ENCODE data around the gene STARD7.
"Not testable (repeated sequence)": the region's sequence is repeated elsewhere in the genome, so short reads cannot be mapped to it uniquely, and the experiment has no call there.

The STARD7 gene

DNA sequence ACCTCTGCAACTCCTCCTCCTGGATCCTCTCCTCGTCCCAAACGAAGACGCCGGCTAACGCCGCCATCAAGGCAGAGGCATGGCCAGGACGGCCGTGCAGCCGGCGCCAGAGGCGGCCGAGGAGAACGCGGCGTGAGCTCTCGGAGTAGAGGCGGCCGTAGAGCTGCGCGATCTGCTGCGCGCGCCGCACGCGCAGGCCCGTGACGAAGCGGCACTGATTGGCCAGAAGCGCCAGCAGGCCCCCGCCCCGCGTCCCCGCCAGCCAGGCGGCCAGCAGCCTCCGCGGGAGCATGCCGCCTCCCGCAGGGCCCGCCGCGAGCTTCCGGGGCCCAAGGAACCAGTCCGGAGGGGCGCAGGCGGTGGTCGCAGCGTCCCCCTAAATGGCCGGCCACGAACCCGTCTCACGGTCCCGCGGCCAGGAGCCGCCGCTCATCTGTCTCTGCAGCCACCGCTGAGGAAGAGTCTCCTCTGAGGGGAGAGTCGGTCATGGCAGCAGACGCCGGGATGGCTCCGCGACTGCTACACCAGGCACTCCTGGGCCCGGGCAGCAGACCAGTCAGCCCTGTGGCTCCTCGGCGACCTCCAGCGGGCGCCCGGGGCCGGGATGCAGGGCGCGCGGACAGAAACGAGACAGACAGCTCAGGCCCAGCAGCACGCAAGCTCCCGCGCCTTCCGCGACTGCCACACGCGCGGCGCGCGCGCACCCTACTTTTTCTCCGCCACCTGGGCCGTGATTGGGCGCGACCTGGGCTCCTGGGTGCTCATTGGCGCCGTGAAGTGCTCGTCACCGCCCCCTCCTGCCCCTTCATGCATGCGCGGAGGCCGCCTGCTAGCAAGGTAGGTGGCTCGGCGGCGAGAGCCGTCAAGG lies at the start of gene STARD7:
STARD7 (minus strand) TSS at position 685 of the 868 bp plus-strand sequence; CDS start at position 292, 393 bp downstream.
- Histone ChIP-seq H3K9ac (ENCODE audit: low read depth, low read length) (peak within 1 kb of the TSS; percentile 94), H3K4me1 (ENCODE audit: control insufficient read depth, insufficient read depth, low read length) (peaks cover 14% of the 10 kb centered on the region), H3K27me3 (ENCODE audit: control insufficient read depth, insufficient read depth, low read length) (no peaks in the 10 kb centered on the region), H3K36me3 (ENCODE audit: control insufficient read depth, insufficient read depth, low read length) (peaks cover 4% of the 10 kb centered on the region), H3K4me3 (ENCODE audit: low read depth, low read length) (peak within 1 kb of the TSS; percentile 92), H3K9me3 (ENCODE audit: control insufficient read depth, insufficient read depth, low read length) (no peaks in the 10 kb centered on the region)

DNA sequence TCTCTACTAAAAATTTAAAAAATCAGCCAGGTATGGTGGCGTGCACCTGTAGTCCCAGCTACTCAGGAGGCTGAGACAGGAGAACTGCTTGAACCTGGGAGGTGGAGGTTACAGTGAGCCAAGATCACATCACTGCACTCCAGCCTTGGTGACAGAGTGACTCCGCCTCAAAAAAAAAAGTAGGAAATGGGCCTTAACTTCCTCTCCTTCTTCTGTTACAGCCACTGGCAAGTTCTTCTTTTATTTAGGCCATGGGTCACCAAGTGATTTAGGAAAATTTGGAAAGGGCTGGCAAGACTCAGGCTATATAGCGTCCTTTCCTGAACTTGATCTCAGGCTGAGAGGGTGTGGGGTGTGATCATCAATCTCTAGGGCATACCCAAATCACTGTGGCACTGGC lies 49.1 kb upstream of the STARD7 start:
- H3K9me3 ChIP-seq (ENCODE audit: control insufficient read depth, insufficient read depth, low read length); H3K9ac ChIP-seq (ENCODE audit: low read depth, low read length); H3K4me3 ChIP-seq (ENCODE audit: low read depth, low read length); H3K27me3 ChIP-seq (ENCODE audit: control insufficient read depth, insufficient read depth, low read length); H3K4me1 ChIP-seq (ENCODE audit: control insufficient read depth, insufficient read depth, low read length): not testable (repeated sequence)
- peaks cover 27% of the 10 kb centered on the region for H3K36me3 ChIP-seq (ENCODE audit: control insufficient read depth, insufficient read depth, low read length)

DNA sequence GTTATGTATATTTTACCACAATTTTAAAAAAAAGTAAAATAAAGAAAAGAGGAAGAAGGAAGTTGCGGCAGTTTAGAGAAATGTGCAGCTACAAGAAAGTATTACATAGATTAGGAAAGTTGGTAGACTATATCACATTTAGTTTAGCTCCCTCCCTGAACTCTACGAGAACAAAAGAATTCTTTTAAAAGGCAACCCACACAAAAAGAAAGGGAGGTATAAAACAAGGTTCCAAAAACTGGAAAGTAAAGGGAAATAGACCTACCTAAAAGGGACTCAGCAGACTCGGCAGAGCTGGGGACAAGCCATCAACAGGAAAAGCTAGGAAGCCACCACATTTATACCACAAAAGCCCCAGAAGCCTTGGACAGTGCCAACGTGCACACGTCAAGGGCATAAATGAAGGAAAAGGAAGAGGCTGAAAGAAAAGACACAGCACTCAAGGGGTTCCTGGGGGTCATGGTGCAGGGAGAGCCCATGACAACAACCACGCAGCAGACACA lies 48.0 kb upstream of the STARD7 start:
- no peak overlapping the region for H3K4me3 ChIP-seq (ENCODE audit: low read depth, low read length)
- peaks cover 3% of the 10 kb centered on the region for H3K4me1 ChIP-seq (ENCODE audit: control insufficient read depth, insufficient read depth, low read length)
- H3K9ac ChIP-seq (ENCODE audit: low read depth, low read length), result no peak overlapping the region
- no peaks in the 10 kb centered on the region for H3K27me3 ChIP-seq (ENCODE audit: control insufficient read depth, insufficient read depth, low read length)
- no peaks in the 10 kb centered on the region for H3K9me3 ChIP-seq (ENCODE audit: control insufficient read depth, insufficient read depth, low read length)
- H3K36me3 ChIP-seq (ENCODE audit: control insufficient read depth, insufficient read depth, low read length), result peaks cover 33% of the 10 kb centered on the region

DNA sequence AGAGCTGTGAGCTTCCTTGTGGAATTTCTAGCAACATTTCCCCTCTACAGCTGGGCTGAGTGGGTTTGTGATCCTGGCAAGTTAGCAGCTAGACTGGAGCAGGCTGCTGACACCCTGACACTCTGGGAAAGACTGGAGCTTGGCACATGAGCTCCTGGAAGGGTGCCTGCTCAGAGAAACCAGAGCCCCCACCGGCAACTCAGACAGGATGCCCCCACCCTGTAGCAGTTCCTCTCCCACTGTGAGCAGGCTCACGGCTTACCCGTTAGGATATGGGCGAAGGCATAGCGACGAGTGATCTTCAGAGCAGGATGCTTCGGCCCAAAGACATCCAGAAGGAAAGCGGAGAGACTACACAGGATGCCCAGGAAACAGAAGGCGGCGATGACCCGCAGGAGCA lies 45.9 kb upstream of the STARD7 start:
- Histone ChIP-seq H3K4me1 (ENCODE audit: control insufficient read depth, insufficient read depth, low read length) (no peaks in the 10 kb centered on the region), H3K4me3 (ENCODE audit: low read depth, low read length) (no peak overlapping the region), H3K36me3 (ENCODE audit: control insufficient read depth, insufficient read depth, low read length) (peaks cover 30% of the 10 kb centered on the region), H3K9me3 (ENCODE audit: control insufficient read depth, insufficient read depth, low read length) (no peaks in the 10 kb centered on the region), H3K9ac (ENCODE audit: low read depth, low read length) (no peak overlapping the region), H3K27me3 (ENCODE audit: control insufficient read depth, insufficient read depth, low read length) (no peaks in the 10 kb centered on the region)

GRCh38 chr2:96253006-96253405 lies 44.4 kb upstream of the STARD7 start:
- peaks cover 26% of the 10 kb centered on the region for H3K36me3 ChIP-seq (ENCODE audit: control insufficient read depth, insufficient read depth, low read length)
- no peak overlapping the region for H3K9ac ChIP-seq (ENCODE audit: low read depth, low read length)
- no peaks in the 10 kb centered on the region for H3K4me1 ChIP-seq (ENCODE audit: control insufficient read depth, insufficient read depth, low read length)
- no peaks in the 10 kb centered on the region for H3K27me3 ChIP-seq (ENCODE audit: control insufficient read depth, insufficient read depth, low read length)
- H3K4me3 ChIP-seq (ENCODE audit: low read depth, low read length), result no peak overlapping the region
- H3K9me3 ChIP-seq (ENCODE audit: control insufficient read depth, insufficient read depth, low read length), result no peaks in the 10 kb centered on the region

- no peaks in the 10 kb centered on the region for H3K27me3 ChIP-seq (ENCODE audit: control insufficient read depth, insufficient read depth, low read length)
- H3K9ac ChIP-seq (ENCODE audit: low read depth, low read length), result no peak overlapping the region
- no peaks in the 10 kb centered on the region for H3K9me3 ChIP-seq (ENCODE audit: control insufficient read depth, insufficient read depth, low read length)
- H3K36me3 ChIP-seq (ENCODE audit: control insufficient read depth, insufficient read depth, low read length), result peaks cover 26% of the 10 kb centered on the region
- H3K4me3 ChIP-seq (ENCODE audit: low read depth, low read length), result no peak overlapping the region
- H3K4me1 ChIP-seq (ENCODE audit: control insufficient read depth, insufficient read depth, low read length), result no peaks in the 10 kb centered on the region
Observed at GRCh38 chr2:96252526-96252925, 43.9 kb upstream of the STARD7 start.

DNA sequence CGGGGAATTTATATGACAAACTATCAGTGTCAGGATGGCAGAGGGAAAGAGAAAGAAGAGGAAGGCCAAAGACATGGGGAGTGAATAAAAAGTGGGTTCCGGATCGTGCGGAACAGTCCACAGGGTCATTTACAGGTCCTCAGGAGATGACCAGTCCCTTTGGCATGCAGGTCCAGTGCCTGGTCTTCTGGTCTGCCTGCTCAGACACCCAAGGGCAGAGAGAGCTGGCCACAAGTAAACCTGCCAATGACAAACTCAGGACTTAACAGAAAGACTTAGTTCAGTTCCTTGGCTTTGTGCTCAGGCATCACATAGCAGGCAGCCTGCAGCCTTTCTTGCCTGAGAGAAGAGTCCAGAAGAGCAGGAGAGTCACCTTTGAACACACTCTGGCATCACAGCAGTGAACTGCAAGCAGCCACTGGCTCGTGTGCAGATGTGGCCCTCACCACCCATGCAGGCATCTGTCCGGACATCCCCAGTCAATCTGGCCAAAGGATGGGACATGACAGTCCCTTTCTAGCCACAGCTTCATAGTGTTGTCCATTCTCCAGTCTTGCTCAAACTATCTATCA lies 43.2 kb upstream of the STARD7 start:
- no peak overlapping the region for H3K4me3 ChIP-seq (ENCODE audit: low read depth, low read length)
- H3K36me3 ChIP-seq (ENCODE audit: control insufficient read depth, insufficient read depth, low read length), result peaks cover 26% of the 10 kb centered on the region
- H3K9ac ChIP-seq (ENCODE audit: low read depth, low read length), result no peak overlapping the region
- H3K9me3 ChIP-seq (ENCODE audit: control insufficient read depth, insufficient read depth, low read length), result no peaks in the 10 kb centered on the region
- no peaks in the 10 kb centered on the region for H3K27me3 ChIP-seq (ENCODE audit: control insufficient read depth, insufficient read depth, low read length)
- no peaks in the 10 kb centered on the region for H3K4me1 ChIP-seq (ENCODE audit: control insufficient read depth, insufficient read depth, low read length)

GRCh38 chr2:96250188-96250587 lies 41.6 kb upstream of the STARD7 start:
- Histone ChIP-seq H3K36me3 (ENCODE audit: control insufficient read depth, insufficient read depth, low read length) (peaks cover 26% of the 10 kb centered on the region), H3K4me3 (ENCODE audit: low read depth, low read length) (no peak overlapping the region), H3K9ac (ENCODE audit: low read depth, low read length) (no peak overlapping the region), H3K9me3 (ENCODE audit: control insufficient read depth, insufficient read depth, low read length) (no peaks in the 10 kb centered on the region), H3K27me3 (ENCODE audit: control insufficient read depth, insufficient read depth, low read length) (no peaks in the 10 kb centered on the region), H3K4me1 (ENCODE audit: control insufficient read depth, insufficient read depth, low read length) (no peaks in the 10 kb centered on the region)

GRCh38 chr2:96249654-96250053 lies 41.0 kb upstream of the STARD7 start:
- Histone ChIP-seq H3K4me1 (ENCODE audit: control insufficient read depth, insufficient read depth, low read length) (no peaks in the 10 kb centered on the region), H3K27me3 (ENCODE audit: control insufficient read depth, insufficient read depth, low read length) (no peaks in the 10 kb centered on the region), H3K9ac (ENCODE audit: low read depth, low read length) (no peak overlapping the region), H3K36me3 (ENCODE audit: control insufficient read depth, insufficient read depth, low read length) (peaks cover 23% of the 10 kb centered on the region), H3K9me3 (ENCODE audit: control insufficient read depth, insufficient read depth, low read length) (no peaks in the 10 kb centered on the region), H3K4me3 (ENCODE audit: low read depth, low read length) (no peak overlapping the region)

DNA sequence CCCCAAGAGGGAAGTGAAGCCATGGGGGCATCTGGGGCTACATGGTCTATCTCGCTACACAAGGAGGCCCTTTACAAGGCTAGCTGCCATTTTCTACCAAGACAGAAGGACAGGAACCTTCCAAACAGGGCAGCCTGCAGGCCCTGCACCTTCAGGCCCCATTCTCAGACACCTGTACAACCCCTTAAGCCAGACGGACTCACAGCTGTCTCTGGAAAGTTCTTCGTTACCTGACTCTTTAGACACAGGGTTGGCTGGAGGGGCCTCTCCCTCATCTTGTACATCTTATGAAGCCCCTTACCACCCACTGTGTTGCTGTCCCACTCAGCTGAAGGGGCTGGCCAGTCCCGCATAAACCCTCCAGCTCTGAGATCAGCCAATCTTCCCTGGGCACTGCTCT lies 40.0 kb upstream of the STARD7 start:
- Histone ChIP-seq H3K9me3 (ENCODE audit: control insufficient read depth, insufficient read depth, low read length) (no peaks in the 10 kb centered on the region), H3K9ac (ENCODE audit: low read depth, low read length) (no peak overlapping the region), H3K4me1 (ENCODE audit: control insufficient read depth, insufficient read depth, low read length) (no peaks in the 10 kb centered on the region), H3K36me3 (ENCODE audit: control insufficient read depth, insufficient read depth, low read length) (peaks cover 13% of the 10 kb centered on the region), H3K4me3 (ENCODE audit: low read depth, low read length) (no peak overlapping the region), H3K27me3 (ENCODE audit: control insufficient read depth, insufficient read depth, low read length) (no peaks in the 10 kb centered on the region)

DNA sequence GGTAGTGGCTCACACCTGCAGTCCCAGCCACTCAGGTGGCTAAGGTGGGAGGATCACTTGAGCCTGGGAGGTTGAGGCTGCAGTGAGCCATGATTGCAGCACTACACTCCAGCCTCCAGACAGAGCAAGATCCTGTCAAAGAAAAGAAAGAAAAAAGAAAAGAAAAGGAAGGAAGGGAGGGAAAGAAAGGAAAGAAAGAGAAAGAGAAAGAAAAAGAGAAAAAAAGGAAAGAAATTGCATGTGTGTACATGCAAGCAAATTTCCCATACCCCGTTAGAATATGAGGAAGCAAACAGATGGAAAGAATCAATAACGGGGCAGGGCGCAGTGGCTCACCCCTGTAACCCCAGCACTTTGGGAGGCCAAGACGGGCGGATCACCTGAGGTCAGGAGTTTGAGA lies 39.3 kb upstream of the STARD7 start:
- Histone ChIP-seq H3K27me3 (ENCODE audit: control insufficient read depth, insufficient read depth, low read length) (no peaks in the 10 kb centered on the region), H3K9me3 (ENCODE audit: control insufficient read depth, insufficient read depth, low read length) (no peaks in the 10 kb centered on the region), H3K36me3 (ENCODE audit: control insufficient read depth, insufficient read depth, low read length) (peaks cover 7% of the 10 kb centered on the region), H3K4me3 (ENCODE audit: low read depth, low read length) (no peak overlapping the region), H3K4me1 (ENCODE audit: control insufficient read depth, insufficient read depth, low read length) (no peaks in the 10 kb centered on the region), H3K9ac (ENCODE audit: low read depth, low read length) (no peak overlapping the region)

GRCh38 chr2:96247009-96247408 lies 38.4 kb upstream of the STARD7 start:
- Histone ChIP-seq H3K36me3 (ENCODE audit: control insufficient read depth, insufficient read depth, low read length) (no peaks in the 10 kb centered on the region), H3K4me1 (ENCODE audit: control insufficient read depth, insufficient read depth, low read length) (no peaks in the 10 kb centered on the region), H3K4me3 (ENCODE audit: low read depth, low read length) (no peak overlapping the region), H3K9ac (ENCODE audit: low read depth, low read length) (no peak overlapping the region), H3K9me3 (ENCODE audit: control insufficient read depth, insufficient read depth, low read length) (no peaks in the 10 kb centered on the region), H3K27me3 (ENCODE audit: control insufficient read depth, insufficient read depth, low read length) (no peaks in the 10 kb centered on the region)
